NCI-H226 (cell line): ENCODE measurements around the gene AP5B1.
"Not testable (repeated sequence)": the region's sequence is repeated elsewhere in the genome, so short reads cannot be mapped to it uniquely, and the experiment has no call there.

Source experiments
- DNase-seq: peaks from one replicate; pipeline ENCODE4 v3.0.0-alpha.2; 2015

AP5B1 gene

GRCh38 chr11:65762169-65762568 lies 18.6 kb downstream of the AP5B1 start:
- DNase-seq, result not testable (repeated sequence)

GRCh38 chr11:65745049-65745448 lies 35.7 kb downstream of the AP5B1 start:
- no peak for DNase-seq

- DNase-seq, result no peak
Observed at GRCh38 chr11:65744699-65745042, 36.1 kb downstream of the AP5B1 start.

- no peak for DNase-seq
Observed at GRCh38 chr11:65744026-65744698, 36.6 kb downstream of the AP5B1 start.

GRCh38 chr11:65743681-65744025 lies 37.1 kb downstream of the AP5B1 start:
- no peak for DNase-seq

GRCh38 chr11:65742353-65742752 lies 38.4 kb downstream of the AP5B1 start:
- no peak for DNase-seq

- no peak for DNase-seq
Observed at GRCh38 chr11:65741185-65741584, 39.6 kb downstream of the AP5B1 start.

- DNase-seq, result no peak
Observed at GRCh38 chr11:65739022-65739421, 41.8 kb downstream of the AP5B1 start.

- no peak for DNase-seq
Observed at GRCh38 chr11:65736810-65737209, 44.0 kb downstream of the AP5B1 start.

- not testable (repeated sequence) for DNase-seq
Observed at GRCh38 chr11:65735111-65735510, 45.7 kb downstream of the AP5B1 start.

- DNase-seq, result no peak
Observed at GRCh38 chr11:65730461-65730860, 50.3 kb downstream of the AP5B1 start.

- no peak for DNase-seq
Observed at GRCh38 chr11:65727865-65728264, 52.9 kb downstream of the AP5B1 start.

- DNase-seq, result no peak
Observed at GRCh38 chr11:65726660-65727059, 54.1 kb downstream of the AP5B1 start.
